ENCODE measurements around the gene ADAM33. TPM values are rescaled to one million over a fixed set of nuclear protein-coding genes. Genes with fewer than 3 reads are reported as not detected.
A peak's percentile ranks its signal among the peaks of the same experiment; 100 is the strongest.

The ADAM33 gene
- total RNA-seq, 1 donor from 2014 or later: 7.0 TPM

DNA sequence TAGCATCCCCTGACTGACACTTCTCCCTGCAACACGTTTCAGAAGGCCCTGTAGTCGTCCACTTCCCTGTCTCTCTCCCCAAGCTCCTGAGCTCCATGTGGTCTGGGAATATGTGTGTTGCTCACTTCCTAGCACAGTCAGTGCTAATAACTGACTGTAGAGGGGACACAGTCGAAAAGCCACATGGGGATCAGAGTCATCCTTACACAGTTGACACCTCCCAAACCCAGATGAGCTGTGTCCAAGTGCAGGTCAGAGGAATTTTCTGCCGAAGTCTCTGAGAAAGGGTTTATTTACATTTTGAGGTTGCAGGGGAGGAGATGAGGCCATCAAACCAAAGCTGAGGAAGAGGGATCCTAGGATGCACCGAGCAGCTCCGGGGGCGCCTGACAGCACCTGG, 3.5 kb upstream of the ADAM33 start:
- H3K4me1 ChIP-seq: peaks cover 18% of the 10 kb centered on the region
- Mint-ChIP-seq H3K4me3 (no peak overlapping the region), H3K36me3 (no peaks in the 10 kb centered on the region), H3K9me3 (no peaks in the 10 kb centered on the region), H3K4me1 (peaks cover 13% of the 10 kb centered on the region), H3K27ac (no peak overlapping the region), H3K27me3 (ENCODE audit: insufficient read depth, low read depth) (peaks cover 25% of the 10 kb centered on the region)
- TF ChIP-seq, protein P1, sequence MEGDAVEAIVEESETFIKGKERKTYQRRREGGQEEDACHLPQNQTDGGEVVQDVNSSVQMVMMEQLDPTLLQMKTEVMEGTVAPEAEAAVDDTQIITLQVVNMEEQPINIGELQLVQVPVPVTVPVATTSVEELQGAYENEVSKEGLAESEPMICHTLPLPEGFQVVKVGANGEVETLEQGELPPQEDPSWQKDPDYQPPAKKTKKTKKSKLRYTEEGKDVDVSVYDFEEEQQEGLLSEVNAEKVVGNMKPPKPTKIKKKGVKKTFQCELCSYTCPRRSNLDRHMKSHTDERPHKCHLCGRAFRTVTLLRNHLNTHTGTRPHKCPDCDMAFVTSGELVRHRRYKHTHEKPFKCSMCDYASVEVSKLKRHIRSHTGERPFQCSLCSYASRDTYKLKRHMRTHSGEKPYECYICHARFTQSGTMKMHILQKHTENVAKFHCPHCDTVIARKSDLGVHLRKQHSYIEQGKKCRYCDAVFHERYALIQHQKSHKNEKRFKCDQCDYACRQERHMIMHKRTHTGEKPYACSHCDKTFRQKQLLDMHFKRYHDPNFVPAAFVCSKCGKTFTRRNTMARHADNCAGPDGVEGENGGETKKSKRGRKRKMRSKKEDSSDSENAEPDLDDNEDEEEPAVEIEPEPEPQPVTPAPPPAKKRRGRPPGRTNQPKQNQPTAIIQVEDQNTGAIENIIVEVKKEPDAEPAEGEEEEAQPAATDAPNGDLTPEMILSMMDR (IDR thresholded peaks at IDR 0.05): no peak
- TF ChIP-seq EZH2 (IDR thresholded peaks at IDR 0.05): no peak
- no peak for TF ChIP-seq EZH2phosphoT487 (IDR thresholded peaks at IDR 0.05)
- no peaks in the 10 kb centered on the region for H3K9me3 ChIP-seq (ENCODE audit: low read depth)
- no peak overlapping the region for H3K9ac ChIP-seq
- no peak for DNase-seq (ENCODE audit: low spot score)
- H3K27me3 ChIP-seq: peaks cover 35% of the 10 kb centered on the region
- no peaks in the 10 kb centered on the region for H3K36me3 ChIP-seq
- H4K20me1 ChIP-seq (ENCODE audit: low read depth): no peaks in the 10 kb centered on the region
- no peak overlapping the region for H3K27ac ChIP-seq
- no peak overlapping the region for H2AFZ ChIP-seq (replicated peaks)
- H3K4me2 ChIP-seq: no peak overlapping the region
- peaks cover 15% of the 10 kb centered on the region for H3F3A ChIP-seq (ENCODE audit: low read depth)
- H3K79me2 ChIP-seq (ENCODE audit: low read depth): no peaks in the 10 kb centered on the region
- no peak overlapping the region for H3K4me3 ChIP-seq

DNA sequence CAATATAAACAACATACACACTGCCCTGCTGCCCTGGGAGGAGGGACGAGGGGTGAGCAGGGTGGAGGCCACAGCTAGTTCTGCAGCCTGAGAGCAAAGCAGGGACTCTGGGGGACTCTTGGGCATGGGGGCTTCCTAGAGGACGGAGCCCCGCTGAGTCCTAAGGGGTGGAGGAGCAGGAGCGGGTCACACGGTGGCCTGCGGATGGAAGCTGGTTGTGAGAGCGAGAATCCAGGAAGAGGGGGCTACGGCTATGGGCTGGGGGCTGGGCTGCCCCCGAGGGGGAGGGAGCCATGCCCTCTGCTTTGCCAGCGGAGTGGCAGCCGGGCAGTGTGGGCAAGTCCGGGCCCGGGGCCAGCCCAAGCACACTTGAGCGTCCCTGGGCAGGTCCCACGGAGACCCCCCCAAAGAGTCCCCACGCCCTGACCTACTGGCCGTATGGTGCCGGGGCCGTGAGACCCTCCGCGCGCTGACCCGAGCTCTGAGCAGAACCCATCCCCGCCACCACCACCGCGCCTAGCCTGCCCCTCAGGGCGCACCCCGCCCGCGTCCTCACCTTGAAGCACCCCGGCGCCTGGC, 369 bp downstream of the ADAM33 start:
- H3F3A ChIP-seq (ENCODE audit: low read depth): peaks cover 15% of the 10 kb centered on the region
- Mint-ChIP-seq H3K27me3 (ENCODE audit: insufficient read depth, low read depth) (peaks cover 20% of the 10 kb centered on the region), H3K9me3 (no peaks in the 10 kb centered on the region), H3K4me1 (peaks cover 25% of the 10 kb centered on the region), H3K36me3 (no peaks in the 10 kb centered on the region), H3K27ac (peak overlapping the region; percentile 96), H3K4me3 (peak overlapping the region; percentile 74)
- no peak for DNase-seq (ENCODE audit: low spot score)
- no peaks in the 10 kb centered on the region for H3K79me2 ChIP-seq (ENCODE audit: low read depth)
- H2AFZ ChIP-seq (replicated peaks): peak overlapping the region; percentile 99
- no peaks in the 10 kb centered on the region for H4K20me1 ChIP-seq (ENCODE audit: low read depth)
- H3K4me3 ChIP-seq: peak overlapping the region; percentile 51
- H3K9ac ChIP-seq: no peak overlapping the region
- no peaks in the 10 kb centered on the region for H3K9me3 ChIP-seq (ENCODE audit: low read depth)
- TF ChIP-seq EZH2phosphoT487 (IDR thresholded peaks at IDR 0.05): peak; percentile 22
- TF ChIP-seq, protein P1 (IDR thresholded peaks at IDR 0.05): no peak
- H3K27ac ChIP-seq: no peak overlapping the region
- no peaks in the 10 kb centered on the region for H3K36me3 ChIP-seq
- peak overlapping the region; percentile 92 for H3K4me2 ChIP-seq
- H3K27me3 ChIP-seq: peaks cover 35% of the 10 kb centered on the region
- peaks cover 19% of the 10 kb centered on the region for H3K4me1 ChIP-seq

DNA sequence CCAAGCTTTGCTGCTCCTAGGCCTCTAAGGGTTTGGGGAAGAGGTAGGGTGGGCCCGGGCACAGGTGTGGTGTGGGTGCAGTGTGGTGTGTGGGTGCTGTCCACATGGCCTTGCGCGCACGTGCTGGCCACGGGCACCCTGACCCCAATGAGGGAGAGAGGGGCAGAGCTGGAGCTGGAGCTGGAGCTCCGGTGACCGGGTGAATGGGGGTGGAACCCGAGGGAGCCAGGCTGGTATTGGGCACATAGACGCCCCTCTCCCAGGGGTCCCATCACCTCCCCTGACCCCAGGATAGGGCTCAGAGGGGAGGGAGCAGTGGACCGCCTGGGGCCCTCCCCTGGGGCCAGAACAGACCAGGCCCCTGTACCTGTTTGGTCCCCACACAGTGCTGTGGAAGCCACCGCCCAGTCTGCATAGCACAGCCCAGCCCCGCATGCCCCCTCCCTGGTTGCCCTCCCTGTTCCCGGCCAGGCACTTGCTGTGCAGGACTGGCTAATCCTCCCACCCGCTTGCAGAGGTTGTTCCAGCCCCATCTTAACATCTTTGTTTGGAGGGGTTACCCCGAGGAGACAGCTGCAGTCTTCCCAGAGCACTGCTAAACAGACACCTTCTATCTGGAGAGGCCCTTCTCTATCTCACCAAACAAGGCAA, 984 bp downstream of the ADAM33 start:
- Mint-ChIP-seq H3K4me3 (peak overlapping the region; percentile 74), H3K9me3 (no peaks in the 10 kb centered on the region), H3K36me3 (no peaks in the 10 kb centered on the region), H3K27ac (peak overlapping the region; percentile 96), H3K27me3 (ENCODE audit: insufficient read depth, low read depth) (peaks cover 20% of the 10 kb centered on the region), H3K4me1 (peaks cover 25% of the 10 kb centered on the region)
- no peaks in the 10 kb centered on the region for H3K79me2 ChIP-seq (ENCODE audit: low read depth)
- H3K9ac ChIP-seq: no peak overlapping the region
- H3K4me2 ChIP-seq: peak overlapping the region; percentile 92
- no peak overlapping the region for H3K27ac ChIP-seq
- no peaks in the 10 kb centered on the region for H3K36me3 ChIP-seq
- H3K9me3 ChIP-seq (ENCODE audit: low read depth): no peaks in the 10 kb centered on the region
- H4K20me1 ChIP-seq (ENCODE audit: low read depth): no peaks in the 10 kb centered on the region
- peaks cover 35% of the 10 kb centered on the region for H3K27me3 ChIP-seq
- TF ChIP-seq, protein P1 (IDR thresholded peaks at IDR 0.05): no peak
- no peak for TF ChIP-seq EZH2 (IDR thresholded peaks at IDR 0.05)
- no peak for TF ChIP-seq EZH2phosphoT487 (IDR thresholded peaks at IDR 0.05)
- peak overlapping the region; percentile 99 for H2AFZ ChIP-seq (replicated peaks)
- H3F3A ChIP-seq (ENCODE audit: low read depth): peaks cover 15% of the 10 kb centered on the region
- H3K4me1 ChIP-seq: peaks cover 19% of the 10 kb centered on the region
- peak; percentile 51 for DNase-seq (ENCODE audit: low spot score)
- H3K4me3 ChIP-seq: peak overlapping the region; percentile 51
